ENCODE data around the gene AGPAT3.
A peak's percentile ranks its signal among the peaks of the same experiment; 100 is the strongest.

The AGPAT3 gene

GRCh38 chr21:43892984-43893535 lies 28.0 kb downstream of the AGPAT3 start:
- H3K4me2 ChIP-seq (ENCODE audit: low read length), result peak overlapping the region; percentile 56
- TF ChIP-seq EZH2phosphoT487 (IDR thresholded peaks at IDR 0.05; ENCODE audit: borderline replicate concordance, low read length), result no peak
- no peak for TF ChIP-seq CTCF (IDR thresholded peaks at IDR 0.05; ENCODE audit: low read depth, low read length, poor library complexity, severe bottlenecking)
- no peaks in the 10 kb centered on the region for H3F3A ChIP-seq (ENCODE audit: control insufficient read depth, insufficient read depth)
- H3K79me2 ChIP-seq (ENCODE audit: control insufficient read depth, low read length), result peaks cover 25% of the 10 kb centered on the region
- H3K4me3 ChIP-seq (ENCODE audit: low read length), result peak overlapping the region; percentile 45
- no peaks in the 10 kb centered on the region; the same call in 1 of the 2 replicates for H4K20me1 ChIP-seq (ENCODE audit: control insufficient read depth, insufficient read depth, low read depth, low read length)
- no peaks in the 10 kb centered on the region for H3K27me3 ChIP-seq (ENCODE audit: control insufficient read depth, low read length)
- no peaks in the 10 kb centered on the region for H3K36me3 ChIP-seq (ENCODE audit: control insufficient read depth, low read length)
- H3K4me1 ChIP-seq (ENCODE audit: control insufficient read depth, low read length), result peaks cover 14% of the 10 kb centered on the region
- H3K9me2 ChIP-seq (replicated peaks; ENCODE audit: control insufficient read depth, low read length), result no peaks in the 10 kb centered on the region
- H3K9me3 ChIP-seq (ENCODE audit: control insufficient read depth, insufficient read depth, low read length), result no peaks in the 10 kb centered on the region
- no peak overlapping the region for H3K27ac ChIP-seq (ENCODE audit: low read depth, low read length)

GRCh38 chr21:43893536-43894205 lies 28.6 kb downstream of the AGPAT3 start:
- TF ChIP-seq CTCF (IDR thresholded peaks at IDR 0.05; ENCODE audit: low read depth, low read length, poor library complexity, severe bottlenecking), result no peak
- TF ChIP-seq EZH2phosphoT487 (IDR thresholded peaks at IDR 0.05; ENCODE audit: borderline replicate concordance, low read length), result no peak
- H3K4me1 ChIP-seq (ENCODE audit: control insufficient read depth, low read length), result peaks cover 14% of the 10 kb centered on the region
- H3K79me2 ChIP-seq (ENCODE audit: control insufficient read depth, low read length), result peaks cover 25% of the 10 kb centered on the region
- no peaks in the 10 kb centered on the region for H3K9me2 ChIP-seq (replicated peaks; ENCODE audit: control insufficient read depth, low read length)
- H3K27me3 ChIP-seq (ENCODE audit: control insufficient read depth, low read length), result no peaks in the 10 kb centered on the region
- H3K4me3 ChIP-seq (ENCODE audit: low read length), result peak overlapping the region; percentile 45
- no peaks in the 10 kb centered on the region for H3K36me3 ChIP-seq (ENCODE audit: control insufficient read depth, low read length)
- peak overlapping the region; percentile 56 for H3K4me2 ChIP-seq (ENCODE audit: low read length)
- no peaks in the 10 kb centered on the region for H3F3A ChIP-seq (ENCODE audit: control insufficient read depth, insufficient read depth)
- H3K27ac ChIP-seq (ENCODE audit: low read depth, low read length), result no peak overlapping the region
- no peaks in the 10 kb centered on the region; the same call in 1 of the 2 replicates for H4K20me1 ChIP-seq (ENCODE audit: control insufficient read depth, insufficient read depth, low read depth, low read length)
- no peaks in the 10 kb centered on the region for H3K9me3 ChIP-seq (ENCODE audit: control insufficient read depth, insufficient read depth, low read length)

- peak overlapping the region; percentile 56 for H3K4me2 ChIP-seq (ENCODE audit: low read length)
- H3K9me3 ChIP-seq (ENCODE audit: control insufficient read depth, insufficient read depth, low read length), result no peaks in the 10 kb centered on the region
- no peak for TF ChIP-seq CTCF (IDR thresholded peaks at IDR 0.05; ENCODE audit: low read depth, low read length, poor library complexity, severe bottlenecking)
- TF ChIP-seq EZH2phosphoT487 (IDR thresholded peaks at IDR 0.05; ENCODE audit: borderline replicate concordance, low read length), result no peak
- no peaks in the 10 kb centered on the region for H3K36me3 ChIP-seq (ENCODE audit: control insufficient read depth, low read length)
- peaks cover 22% of the 10 kb centered on the region for H3K79me2 ChIP-seq (ENCODE audit: control insufficient read depth, low read length)
- no peak overlapping the region for H3K27ac ChIP-seq (ENCODE audit: low read depth, low read length)
- peaks cover 14% of the 10 kb centered on the region for H3K4me1 ChIP-seq (ENCODE audit: control insufficient read depth, low read length)
- no peaks in the 10 kb centered on the region; the same call in 1 of the 2 replicates for H4K20me1 ChIP-seq (ENCODE audit: control insufficient read depth, insufficient read depth, low read depth, low read length)
- no peak overlapping the region for H3K4me3 ChIP-seq (ENCODE audit: low read length)
- H3F3A ChIP-seq (ENCODE audit: control insufficient read depth, insufficient read depth), result no peaks in the 10 kb centered on the region
- H3K27me3 ChIP-seq (ENCODE audit: control insufficient read depth, low read length), result no peaks in the 10 kb centered on the region
- H3K9me2 ChIP-seq (replicated peaks; ENCODE audit: control insufficient read depth, low read length), result no peaks in the 10 kb centered on the region
These were observed 29.2 kb downstream of the AGPAT3 start for GRCh38 chr21:43894206-43894577.
